ENCODE data around the gene GGT6.
A peak's percentile ranks its signal among the peaks of the same experiment; 100 is the strongest.
"Not testable (repeated sequence)": the region's sequence is repeated elsewhere in the genome, so short reads cannot be mapped to it uniquely, and the experiment has no call there.

GGT6 gene

GRCh38 chr17:4598776-4599504 lies 38.6 kb upstream of the GGT6 start:
- in situ Hi-C loops (cut with HindIII; ENCODE audit: low pct_ligation_motif_present, low sequenced_read_pairs), result no loop called here
- no peak for DNase-seq
- Histone ChIP-seq H3K36me3 (replicated peaks) (no peaks in the 10 kb centered on the region), H3K27ac (no peak overlapping the region), H3K4me3 (ENCODE audit: low read depth, low read length) (no peak overlapping the region), H3K27me3 (replicated peaks) (peaks cover 14% of the 10 kb centered on the region)
- TF ChIP-seq CTCF (IDR thresholded peaks at IDR 0.05; ENCODE audit: low read depth, low read length, missing control alignments), result no peak

- Histone ChIP-seq H3K27me3 (replicated peaks) (peaks cover 14% of the 10 kb centered on the region), H3K36me3 (replicated peaks) (no peaks in the 10 kb centered on the region), H3K4me3 (ENCODE audit: low read depth, low read length) (no peak overlapping the region), H3K27ac (no peak overlapping the region)
- no peak for TF ChIP-seq CTCF (IDR thresholded peaks at IDR 0.05; ENCODE audit: low read depth, low read length, missing control alignments)
- in situ Hi-C loops (cut with HindIII; ENCODE audit: low pct_ligation_motif_present, low sequenced_read_pairs), result no loop called here
- no peak for DNase-seq
Observed at GRCh38 chr17:4597975-4598374, 37.6 kb upstream of the GGT6 start.

GRCh38 chr17:4596636-4597380 lies 36.4 kb upstream of the GGT6 start:
- TF ChIP-seq CTCF (IDR thresholded peaks at IDR 0.05; ENCODE audit: low read depth, low read length, missing control alignments), result no peak
- DNase-seq, result no peak
- Histone ChIP-seq H3K27me3 (replicated peaks) (peaks cover 15% of the 10 kb centered on the region), H3K4me3 (ENCODE audit: low read depth, low read length) (no peak overlapping the region), H3K36me3 (replicated peaks) (no peaks in the 10 kb centered on the region), H3K27ac (no peak overlapping the region)
- in situ Hi-C loops (cut with HindIII; ENCODE audit: low pct_ligation_motif_present, low sequenced_read_pairs), result no loop called here

- H3K27me3 ChIP-seq (replicated peaks), result peaks cover 15% of the 10 kb centered on the region
- in situ Hi-C loops (cut with HindIII; ENCODE audit: low pct_ligation_motif_present, low sequenced_read_pairs); DNase-seq; H3K36me3 ChIP-seq (replicated peaks); H3K4me3 ChIP-seq (ENCODE audit: low read depth, low read length); H3K27ac ChIP-seq: not testable (repeated sequence)
Observed at GRCh38 chr17:4595685-4596342, 35.4 kb upstream of the GGT6 start.

GRCh38 chr17:4594931-4595684 lies 34.7 kb upstream of the GGT6 start:
- no peak overlapping the region for H3K4me3 ChIP-seq (ENCODE audit: low read depth, low read length)
- no peaks in the 10 kb centered on the region for H3K36me3 ChIP-seq (replicated peaks)
- in situ Hi-C loops (cut with HindIII; ENCODE audit: low pct_ligation_motif_present, low sequenced_read_pairs), result no loop called here
- peaks cover 12% of the 10 kb centered on the region for H3K27me3 ChIP-seq (replicated peaks)
- H3K27ac ChIP-seq, result no peak overlapping the region
- TF ChIP-seq CTCF (IDR thresholded peaks at IDR 0.05; ENCODE audit: low read depth, low read length, missing control alignments), result peak; percentile 60
- DNase-seq, result no peak

Measured in brain microvascular endothelial cell (primary cell).